Measurements from ENCODE around the gene GLIPR2. TPM values are rescaled to one million over a fixed set of nuclear protein-coding genes. Genes with fewer than 3 reads are reported as not detected.
"Not testable (repeated sequence)": the region's sequence is repeated elsewhere in the genome, so short reads cannot be mapped to it uniquely, and the experiment has no call there.

Gene GLIPR2
- total RNA-seq, 2 experiments from 2014 or later, result 5.3 to 6.6 TPM

- H3K4me3 Mint-ChIP-seq, H3K27ac Mint-ChIP-seq, H3K27me3 Mint-ChIP-seq, H3K4me1 Mint-ChIP-seq, H3K9me3 Mint-ChIP-seq, DNase-seq, H3K36me3 Mint-ChIP-seq: not testable (repeated sequence)
These were observed 23.6 kb downstream of the GLIPR2 start for GRCh38 chr9:36160126-36160525.

- DNase-seq, result no peak
- Mint-ChIP-seq H3K4me3 (no peak overlapping the region), H3K9me3 (no peaks in the 10 kb centered on the region), H3K27me3 (peaks cover 2% of the 10 kb centered on the region), H3K36me3 (peaks cover 10% of the 10 kb centered on the region), H3K27ac (no peak overlapping the region), H3K4me1 (peaks cover 6% of the 10 kb centered on the region)
These were observed 24.7 kb downstream of the GLIPR2 start for GRCh38 chr9:36161187-36161586.

GRCh38 chr9:36162211-36162738 is 25.7 kb downstream of the GLIPR2 start:
- Mint-ChIP-seq H3K36me3 (peaks cover 5% of the 10 kb centered on the region), H3K4me3 (no peak overlapping the region), H3K27ac (no peak overlapping the region), H3K9me3 (no peaks in the 10 kb centered on the region), H3K4me1 (peaks cover 9% of the 10 kb centered on the region), H3K27me3 (peaks cover 4% of the 10 kb centered on the region)
- no peak for DNase-seq

- no peaks in the 10 kb centered on the region for H3K9me3 Mint-ChIP-seq
- peaks cover 3% of the 10 kb centered on the region for H3K36me3 Mint-ChIP-seq
- DNase-seq, result no peak
- peaks cover 6% of the 10 kb centered on the region for H3K4me1 Mint-ChIP-seq
- H3K27me3 Mint-ChIP-seq, result peaks cover 4% of the 10 kb centered on the region
- H3K4me3 Mint-ChIP-seq, result no peak overlapping the region
- no peak overlapping the region for H3K27ac Mint-ChIP-seq
These were observed 26.7 kb downstream of the GLIPR2 start for GRCh38 chr9:36163049-36163785.

- Mint-ChIP-seq H3K27me3 (peaks cover 4% of the 10 kb centered on the region), H3K4me3 (no peak overlapping the region), H3K9me3 (no peaks in the 10 kb centered on the region), H3K4me1 (peaks cover 3% of the 10 kb centered on the region), H3K27ac (no peak overlapping the region), H3K36me3 (no peaks in the 10 kb centered on the region)
- no peak for DNase-seq
These were observed 27.2 kb downstream of the GLIPR2 start for GRCh38 chr9:36163786-36164170.

GRCh38 chr9:36164372-36164771 is 27.8 kb downstream of the GLIPR2 start:
- peaks cover 3% of the 10 kb centered on the region for H3K4me1 Mint-ChIP-seq
- no peak overlapping the region for H3K4me3 Mint-ChIP-seq
- H3K9me3 Mint-ChIP-seq, result no peaks in the 10 kb centered on the region
- no peaks in the 10 kb centered on the region for H3K36me3 Mint-ChIP-seq
- no peak for DNase-seq
- no peak overlapping the region for H3K27ac Mint-ChIP-seq
- peaks cover 4% of the 10 kb centered on the region for H3K27me3 Mint-ChIP-seq

GRCh38 chr9:36164989-36165388 is 28.5 kb downstream of the GLIPR2 start:
- DNase-seq, result no peak
- no peak overlapping the region for H3K27ac Mint-ChIP-seq
- no peaks in the 10 kb centered on the region for H3K9me3 Mint-ChIP-seq
- no peak overlapping the region for H3K4me3 Mint-ChIP-seq
- no peaks in the 10 kb centered on the region for H3K36me3 Mint-ChIP-seq
- peaks cover 3% of the 10 kb centered on the region for H3K4me1 Mint-ChIP-seq
- peaks cover 4% of the 10 kb centered on the region for H3K27me3 Mint-ChIP-seq

- Mint-ChIP-seq H3K9me3 (no peaks in the 10 kb centered on the region), H3K36me3 (no peaks in the 10 kb centered on the region), H3K27ac (no peak overlapping the region), H3K4me1 (peaks cover 3% of the 10 kb centered on the region), H3K4me3 (no peak overlapping the region), H3K27me3 (peaks cover 4% of the 10 kb centered on the region)
- DNase-seq, result no peak
These were observed 29.3 kb downstream of the GLIPR2 start for GRCh38 chr9:36165826-36166167.

- DNase-seq, result peak; percentile 88
These were observed 29.8 kb downstream of the GLIPR2 start for GRCh38 chr9:36166168-36166927.

GRCh38 chr9:36169166-36169565 is 32.6 kb downstream of the GLIPR2 start, which contains the start of gene CCIN:
Gene CCIN (plus strand): TSS chr9:36169388. CDS start chr9:36169503, 115 bp downstream.
- Mint-ChIP-seq H3K27me3 (peaks cover 4% of the 10 kb centered on the region), H3K4me3 (no peak within 1 kb of the TSS), H3K27ac (no peak within 1 kb of the TSS), H3K36me3 (no peaks in the 10 kb centered on the region), H3K9me3 (no peaks in the 10 kb centered on the region), H3K4me1 (peaks cover 3% of the 10 kb centered on the region)
- DNase-seq, result no peak

More at GRCh38 chr9:36166168-36166927, 29.8 kb downstream of the GLIPR2 start:
- no peaks in the 10 kb centered on the region for H3K9me3 Mint-ChIP-seq
- H3K4me1 Mint-ChIP-seq, result peaks cover 3% of the 10 kb centered on the region
- no peaks in the 10 kb centered on the region for H3K36me3 Mint-ChIP-seq
- H3K27me3 Mint-ChIP-seq, result peaks cover 4% of the 10 kb centered on the region
- no peak overlapping the region for H3K27ac Mint-ChIP-seq
- peak overlapping the region; percentile 67 for H3K4me3 Mint-ChIP-seq

GRCh38 chr9:36169708-36170107 is 33.2 kb downstream of the GLIPR2 start:
- Mint-ChIP-seq H3K36me3 (no peaks in the 10 kb centered on the region), H3K4me3 (no peak overlapping the region), H3K9me3 (no peaks in the 10 kb centered on the region), H3K27ac (no peak overlapping the region), H3K27me3 (peaks cover 4% of the 10 kb centered on the region), H3K4me1 (peaks cover 3% of the 10 kb centered on the region)
- DNase-seq, result no peak

GRCh38 chr9:36170531-36170930 is 34.0 kb downstream of the GLIPR2 start:
- Mint-ChIP-seq H3K27ac (no peak overlapping the region), H3K4me3 (no peak overlapping the region), H3K4me1 (peaks cover 3% of the 10 kb centered on the region), H3K9me3 (no peaks in the 10 kb centered on the region), H3K36me3 (no peaks in the 10 kb centered on the region), H3K27me3 (peaks cover 4% of the 10 kb centered on the region)
- DNase-seq, result no peak

- H3K27me3 Mint-ChIP-seq, result no peaks in the 10 kb centered on the region
- no peak for DNase-seq
- no peaks in the 10 kb centered on the region for H3K36me3 Mint-ChIP-seq
- no peaks in the 10 kb centered on the region for H3K9me3 Mint-ChIP-seq
- H3K4me1 Mint-ChIP-seq, result no peaks in the 10 kb centered on the region
- no peak overlapping the region for H3K27ac Mint-ChIP-seq
- H3K4me3 Mint-ChIP-seq, result no peak overlapping the region
These were observed 37.3 kb downstream of the GLIPR2 start for GRCh38 chr9:36173861-36174260.

- H3K27me3 Mint-ChIP-seq, result no peaks in the 10 kb centered on the region
- no peak for DNase-seq
- H3K27ac Mint-ChIP-seq, result no peak overlapping the region
- peaks cover 2% of the 10 kb centered on the region for H3K36me3 Mint-ChIP-seq
- peaks cover 2% of the 10 kb centered on the region for H3K4me1 Mint-ChIP-seq
- H3K9me3 Mint-ChIP-seq, result peaks cover 1% of the 10 kb centered on the region
- no peak overlapping the region for H3K4me3 Mint-ChIP-seq
These were observed 37.7 kb downstream of the GLIPR2 start for GRCh38 chr9:36174271-36174670.

GRCh38 chr9:36174731-36175130 is 38.2 kb downstream of the GLIPR2 start:
- peaks cover 2% of the 10 kb centered on the region for H3K4me1 Mint-ChIP-seq
- H3K27me3 Mint-ChIP-seq, result no peaks in the 10 kb centered on the region

More at GRCh38 chr9:36174731-36175130, 38.2 kb downstream of the GLIPR2 start:
- no peak for DNase-seq
- Mint-ChIP-seq H3K27ac (no peak overlapping the region), H3K36me3 (peaks cover 2% of the 10 kb centered on the region), H3K4me3 (no peak overlapping the region), H3K9me3 (peaks cover 1% of the 10 kb centered on the region)

All from activated naive CD8-positive, alpha-beta T cell treated with anti-CD3 and anti-CD28 coated beads for 36 hours (primary cell).